Renal pelvis (tissue), 4 donors: ENCODE measurements around the gene SH3GL3. TPM values are rescaled to one million over a fixed set of nuclear protein-coding genes. Genes with fewer than 3 reads are reported as not detected.

Source experiments
- DNase-seq: peaks from one replicate; pipeline ENCODE4 v3.0.0-alpha.2; 2013
- polyA plus RNA-seq, 3 donors: library from polyadenylated mRNA; unstranded; fragments of 120-200 nt; gene quantifications; one replicate each; pipeline ENCODE4 v1.2.1, GENCODE V29; 2013; ENCODE audit not compliant: insufficient read length in 3 of 3

Gene SH3GL3
- polyA plus RNA-seq, 3 donors = 10.3 to 10.7 (median 10.4) TPM

DNA sequence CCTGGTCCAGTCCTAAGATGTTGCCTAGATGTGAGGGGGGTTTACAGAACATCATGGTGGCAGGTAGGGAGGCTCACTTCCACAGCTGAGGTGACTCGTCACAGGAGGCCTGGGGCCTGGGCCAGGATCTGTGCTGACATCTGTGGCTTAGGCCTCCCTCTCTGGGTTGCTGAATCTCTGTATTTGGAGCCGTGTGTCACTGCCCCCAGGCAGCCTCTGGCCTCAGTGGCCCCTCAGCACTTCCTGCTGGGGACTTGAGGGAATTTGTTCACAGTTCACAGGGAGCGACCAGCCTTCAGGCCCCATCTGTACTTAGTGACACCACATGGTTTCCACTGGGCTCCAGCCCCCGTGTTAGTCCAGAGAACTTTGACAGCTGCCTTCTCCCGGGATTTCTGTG lies 165.1 kb downstream of the SH3GL3 start:
- no peak for DNase-seq

DNA sequence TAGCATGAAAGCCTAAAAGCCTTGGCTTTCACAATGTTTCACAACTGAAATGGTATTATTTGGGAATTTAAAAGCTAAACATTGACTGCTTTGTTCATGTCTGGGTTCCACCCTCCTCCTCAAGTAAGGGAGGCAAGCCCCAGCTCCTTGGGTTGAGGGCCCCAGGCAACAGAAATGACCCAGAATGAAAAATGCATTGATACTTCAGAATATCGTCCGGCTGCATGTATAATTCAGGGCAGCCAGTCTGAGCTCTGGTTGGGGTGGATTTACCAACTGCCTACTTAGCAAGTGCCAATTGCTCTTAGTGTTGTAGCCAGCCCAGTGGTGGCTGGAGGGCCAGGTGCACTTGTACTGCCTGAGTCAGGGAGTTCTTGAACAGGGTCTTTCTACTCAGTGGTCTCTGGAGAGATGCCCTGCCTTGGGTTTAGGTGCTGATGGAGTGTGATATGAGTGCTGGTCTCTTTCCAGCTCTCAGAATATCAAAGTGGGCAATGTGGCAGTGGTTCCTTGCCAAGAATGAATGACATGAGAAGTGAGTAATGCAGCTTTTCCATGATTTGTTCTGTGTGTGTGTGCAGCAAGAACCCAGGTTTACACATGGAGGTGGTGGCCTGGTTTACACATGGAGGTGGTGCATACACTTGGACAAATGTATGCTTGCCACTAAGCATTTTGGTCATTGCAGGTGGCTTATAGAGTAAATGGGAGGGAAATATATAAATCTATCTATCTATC lies 165.9 kb downstream of the SH3GL3 start:
- no peak for DNase-seq

DNA sequence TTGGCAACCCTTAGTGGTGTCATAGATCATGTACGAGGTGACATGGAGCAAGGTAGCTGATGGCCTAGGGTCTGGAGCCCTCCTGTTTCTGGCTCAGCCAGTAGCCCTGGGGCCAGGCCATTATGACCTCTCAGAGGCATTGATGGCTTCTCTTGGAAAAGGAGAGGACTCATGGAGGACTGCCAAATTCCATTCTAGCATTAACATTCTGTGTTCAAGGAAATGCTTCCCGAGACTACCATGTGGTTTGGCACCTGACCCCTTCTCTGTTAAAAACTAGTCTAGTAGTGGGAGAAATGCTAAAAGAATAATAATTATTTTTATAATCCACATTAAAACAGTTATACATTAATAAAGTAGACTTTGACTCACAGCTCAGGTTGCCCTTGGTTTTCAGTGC lies 166.6 kb downstream of the SH3GL3 start:
- no peak for DNase-seq

DNA sequence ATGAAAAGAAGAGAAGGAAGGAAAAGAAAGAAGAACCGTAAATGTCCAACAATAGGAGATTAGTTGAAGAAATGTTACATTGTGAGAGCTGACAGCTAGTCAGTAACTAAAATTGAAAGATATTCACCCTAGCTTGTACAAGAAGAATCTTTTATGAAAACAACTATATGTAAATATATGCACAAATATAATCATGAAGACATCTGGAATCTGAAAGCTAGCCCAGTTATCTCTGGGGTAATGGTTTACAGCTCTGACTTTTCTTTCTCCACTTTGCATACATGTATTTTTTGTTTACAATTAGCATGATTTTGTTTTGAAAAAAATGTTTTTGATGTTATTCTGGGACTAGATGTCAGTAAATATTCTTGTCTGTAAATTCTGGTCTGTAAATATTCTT lies 169.7 kb downstream of the SH3GL3 start:
- DNase-seq = no peak

DNA sequence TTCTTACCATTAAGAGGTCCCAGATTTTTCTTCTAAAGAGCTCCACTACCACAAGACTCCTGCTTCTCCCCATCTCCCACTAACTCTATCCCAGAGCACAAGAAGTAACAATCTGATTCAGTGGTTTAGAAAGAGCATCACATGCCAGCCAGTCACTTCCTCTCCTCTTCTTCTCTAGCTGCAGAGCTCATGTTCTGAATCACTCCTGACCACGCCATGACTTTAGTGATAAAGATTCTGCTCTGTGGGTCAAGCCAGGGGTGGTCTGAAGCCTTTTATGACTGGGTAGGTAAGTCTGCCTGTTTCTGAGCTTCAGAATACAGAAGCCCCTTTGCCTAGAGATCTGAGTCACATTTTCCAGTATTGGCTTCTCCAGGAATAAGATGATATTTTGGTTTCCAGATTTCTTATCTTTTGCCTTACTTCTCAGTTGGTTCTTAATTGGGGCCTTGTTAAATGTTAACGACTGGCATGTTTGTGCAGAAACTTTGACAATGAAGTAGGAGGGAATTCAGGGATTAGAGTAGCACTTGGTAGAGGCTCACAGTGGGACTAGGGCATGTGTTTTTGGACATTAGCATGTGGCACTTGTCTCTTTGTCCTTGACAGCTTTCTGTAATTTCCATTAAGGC lies 179.1 kb downstream of the SH3GL3 start:
- no peak for DNase-seq

DNA sequence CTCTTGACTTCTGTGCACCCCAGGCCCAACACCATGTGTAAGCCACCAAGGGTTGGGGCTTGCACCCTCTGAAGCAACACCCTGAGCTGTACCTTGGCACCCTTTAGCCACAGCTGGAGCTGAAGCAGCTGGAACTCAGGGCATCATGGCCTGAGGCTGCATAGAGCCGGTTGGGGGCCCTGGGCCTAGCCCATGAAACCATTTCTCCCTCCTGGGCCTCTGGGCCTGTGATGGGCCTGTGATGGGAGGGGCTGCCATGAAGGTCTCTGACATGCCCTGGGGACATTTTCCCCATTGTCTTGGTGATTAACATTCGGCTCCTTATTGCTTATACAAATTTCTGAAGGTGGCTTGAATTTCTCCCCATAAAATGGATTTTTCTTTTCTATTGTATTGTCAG lies 184.4 kb downstream of the SH3GL3 start:
- no peak for DNase-seq

DNA sequence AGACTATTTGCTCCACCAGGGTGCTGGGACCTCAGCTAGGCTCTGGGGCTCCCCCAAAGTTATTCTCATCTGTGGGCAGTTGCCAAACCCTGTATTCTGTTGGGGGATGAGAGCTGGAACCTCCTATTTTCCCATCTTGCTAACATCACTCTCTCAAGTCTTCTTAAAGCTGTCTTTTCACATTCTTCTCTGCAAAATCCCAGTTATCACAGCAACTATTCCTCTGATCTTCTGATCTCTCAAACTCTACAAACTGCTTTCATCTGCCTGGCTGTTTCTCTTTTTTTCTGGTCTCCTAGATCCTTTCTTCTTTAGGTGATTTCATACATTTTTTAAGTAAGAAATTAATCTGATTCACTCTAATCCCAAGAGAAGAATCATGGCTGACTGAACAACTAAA lies 196.1 kb downstream of the SH3GL3 start:
- DNase-seq = no peak

DNA sequence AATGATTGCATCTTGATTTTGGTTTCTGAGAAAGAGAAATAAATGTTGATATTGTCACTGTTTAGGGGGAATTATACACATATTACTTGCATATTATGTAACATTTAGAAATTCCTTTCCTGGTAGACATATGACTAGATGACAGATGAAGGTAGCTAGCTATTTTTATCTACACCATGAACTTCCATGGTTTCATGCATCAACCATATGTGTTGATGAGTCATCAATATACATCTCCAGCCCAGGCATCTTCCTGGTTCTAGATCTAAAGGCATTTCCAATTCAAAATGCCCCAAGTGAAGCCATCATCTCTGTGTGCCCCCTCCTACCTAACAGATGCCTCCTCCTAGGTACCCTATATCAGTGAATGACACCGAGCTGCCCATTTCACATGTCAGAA lies 197.3 kb downstream of the SH3GL3 start:
- no peak for DNase-seq

DNA sequence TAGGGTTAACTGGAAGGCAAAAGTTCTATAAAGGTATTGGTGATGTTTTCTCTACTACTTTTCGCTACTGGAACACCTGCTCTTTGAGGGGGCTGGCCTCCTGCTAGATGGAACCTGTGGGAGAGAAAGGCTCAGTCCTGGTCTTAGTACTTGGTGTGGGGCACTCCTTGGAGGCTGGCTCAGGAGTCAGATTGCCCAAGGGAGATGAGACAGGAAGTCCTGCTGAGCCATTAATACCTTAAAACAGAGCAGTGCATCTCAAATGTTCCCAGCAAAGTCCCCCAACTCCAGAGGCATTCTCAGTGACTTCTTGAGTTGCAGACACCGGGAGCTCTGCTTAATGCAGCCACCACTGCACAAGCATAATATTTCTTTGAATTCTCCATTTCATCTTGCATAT lies 203.7 kb downstream of the SH3GL3 start:
- DNase-seq = no peak

DNA sequence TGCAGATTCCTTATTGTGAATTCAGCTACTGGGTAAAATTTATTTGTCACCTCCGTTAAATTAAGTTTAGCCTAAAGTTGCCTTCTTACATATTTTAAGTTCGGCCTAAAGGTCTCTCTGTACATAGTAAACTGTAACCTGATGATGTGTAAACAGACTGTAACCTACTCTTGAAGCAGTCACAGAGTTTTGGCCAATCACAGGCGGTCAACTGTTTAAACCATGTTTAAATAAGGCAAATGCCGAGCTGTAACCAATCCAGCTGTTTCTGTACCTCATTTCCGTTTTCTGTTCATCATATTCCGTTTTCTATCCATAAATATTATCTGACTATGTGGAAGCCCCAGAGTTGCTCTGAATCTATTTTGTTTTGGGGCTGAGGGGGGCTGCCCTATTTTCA lies 204.4 kb downstream of the SH3GL3 start:
- DNase-seq = no peak

DNA sequence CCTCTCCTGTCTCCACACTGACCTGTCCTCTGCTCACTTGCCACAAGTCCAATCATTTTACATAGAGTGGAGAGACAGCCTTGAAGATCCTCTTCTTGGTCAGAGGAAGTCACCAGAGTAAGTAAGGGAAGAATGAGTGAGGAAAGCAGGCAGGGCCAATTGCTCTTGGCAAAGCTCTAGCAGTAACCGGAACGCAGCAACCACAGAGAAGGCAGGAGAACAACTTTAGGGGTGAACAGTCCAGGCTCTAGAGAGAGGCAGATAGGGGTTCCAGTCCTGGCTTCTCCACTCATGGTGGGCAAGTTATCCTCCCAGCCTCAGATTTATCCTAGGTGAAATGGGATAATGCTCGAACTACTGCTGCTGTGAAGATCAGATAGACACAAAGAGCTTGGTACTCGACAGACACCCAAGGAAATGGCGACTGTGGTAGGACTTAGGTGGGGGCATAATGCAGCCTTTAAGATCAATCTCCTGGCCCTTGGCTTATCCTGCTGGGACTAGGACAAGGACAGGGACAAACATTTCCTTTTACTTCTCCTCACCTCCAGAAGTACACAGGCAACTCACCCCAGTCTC lies 205.6 kb downstream of the SH3GL3 start:
- DNase-seq = no peak

DNA sequence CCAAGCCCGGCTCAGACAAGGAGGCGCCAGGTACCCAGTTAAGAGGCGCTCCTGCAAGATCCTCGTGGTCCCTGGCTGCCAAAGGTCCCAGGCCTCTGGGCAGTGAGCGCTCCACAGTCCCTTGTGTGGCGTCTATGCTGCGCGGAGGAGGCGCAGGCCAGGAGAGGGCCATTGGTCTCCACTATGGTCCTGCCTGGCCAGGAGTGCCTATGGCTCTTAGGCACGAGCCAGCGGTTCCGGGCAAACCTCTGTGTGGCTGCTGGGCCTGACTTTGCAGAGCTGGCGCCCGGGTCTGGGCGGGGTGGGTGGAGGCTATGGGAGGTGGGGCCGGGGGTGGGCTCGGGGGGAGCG lies 206.1 kb downstream of the SH3GL3 start:
- DNase-seq = no peak

DNA sequence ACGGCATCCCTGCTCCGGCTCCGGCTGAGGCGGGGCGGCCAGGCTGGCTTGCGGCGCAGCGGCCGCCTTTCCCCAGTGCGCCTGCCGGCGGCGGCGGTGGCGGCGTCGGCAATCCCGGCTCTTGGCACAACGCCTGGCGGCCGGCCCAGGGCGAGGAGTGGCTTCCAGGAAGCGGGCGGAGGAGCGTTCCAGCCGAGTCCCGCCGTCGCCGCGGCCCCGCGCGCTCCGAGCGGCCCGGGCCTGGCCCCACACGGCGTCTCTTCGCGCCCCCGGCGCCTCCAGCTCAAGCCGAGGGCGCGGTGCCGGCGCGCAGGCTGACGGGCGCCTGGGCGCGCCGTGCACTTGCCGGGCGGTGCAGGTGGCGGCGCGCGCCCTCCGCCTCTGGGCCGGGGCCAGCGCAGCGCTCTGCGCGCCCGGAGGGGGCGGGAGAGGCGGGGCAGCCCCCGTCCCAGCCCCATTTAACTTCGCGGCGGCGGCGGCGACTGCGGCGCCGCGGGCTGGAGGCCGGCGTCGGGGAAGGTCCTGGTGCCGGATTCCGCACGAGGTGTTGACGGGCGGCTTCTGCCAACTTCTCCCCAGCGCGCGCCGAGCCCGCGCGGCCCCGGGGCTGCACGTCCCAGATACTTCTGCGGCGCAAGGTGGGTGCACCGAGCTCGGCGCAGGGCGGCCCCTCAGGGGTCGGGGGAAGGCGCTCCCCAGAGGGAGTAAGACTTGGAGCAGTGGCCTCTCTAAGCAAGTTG lies 206.7 kb downstream of the SH3GL3 start, which contains the start of gene ADAMTSL3:
Gene ADAMTSL3, plus strand, starts transcription at position 485 of the 740 bp plus-strand sequence. CDS start 1,639 bp downstream, outside the sequence.
- peak; percentile 50 for DNase-seq

DNA sequence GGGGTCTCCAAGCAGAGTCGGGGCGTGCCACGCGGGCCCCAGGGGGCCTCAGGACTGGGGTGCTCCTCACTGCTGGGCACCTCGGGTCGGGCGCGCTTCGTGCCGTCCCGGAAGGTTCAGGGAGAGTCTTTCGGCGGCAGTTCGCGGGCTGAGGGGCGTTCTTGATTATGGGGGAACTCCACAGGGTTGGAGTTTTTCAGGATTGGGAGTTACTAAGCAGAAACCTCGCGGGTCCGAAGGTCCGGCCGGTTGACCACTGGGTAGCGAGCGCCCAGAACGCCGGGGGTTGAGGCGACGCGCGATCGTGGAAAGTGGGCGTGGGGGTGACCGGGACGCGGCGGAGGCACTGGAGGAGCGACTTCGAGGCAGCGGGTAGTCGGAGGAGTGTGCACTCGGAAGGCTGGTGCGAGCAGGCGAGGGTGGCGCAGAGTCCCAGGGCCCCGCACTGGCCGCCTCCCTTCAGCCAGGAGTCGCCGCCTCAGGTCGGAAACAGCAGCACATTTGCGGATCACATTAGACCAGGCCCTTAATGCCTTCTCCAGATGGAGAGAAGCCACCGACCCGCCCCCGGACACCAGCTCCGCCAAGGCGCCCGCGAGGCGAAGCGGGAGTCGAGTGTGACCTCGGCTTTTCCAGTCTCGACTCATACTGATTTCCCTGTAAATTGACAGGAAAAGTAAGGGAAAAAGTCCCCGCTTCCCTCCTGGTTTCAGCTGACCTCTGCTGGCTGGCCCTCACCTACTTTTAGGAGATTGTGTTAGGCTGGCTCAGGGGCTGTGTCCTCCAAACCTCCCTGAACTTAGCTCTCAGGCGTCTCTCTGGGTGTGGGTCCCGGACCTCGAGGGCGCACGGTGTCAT lies 207.5 kb downstream of the SH3GL3 start:
- DNase-seq = peak; percentile 12

DNA sequence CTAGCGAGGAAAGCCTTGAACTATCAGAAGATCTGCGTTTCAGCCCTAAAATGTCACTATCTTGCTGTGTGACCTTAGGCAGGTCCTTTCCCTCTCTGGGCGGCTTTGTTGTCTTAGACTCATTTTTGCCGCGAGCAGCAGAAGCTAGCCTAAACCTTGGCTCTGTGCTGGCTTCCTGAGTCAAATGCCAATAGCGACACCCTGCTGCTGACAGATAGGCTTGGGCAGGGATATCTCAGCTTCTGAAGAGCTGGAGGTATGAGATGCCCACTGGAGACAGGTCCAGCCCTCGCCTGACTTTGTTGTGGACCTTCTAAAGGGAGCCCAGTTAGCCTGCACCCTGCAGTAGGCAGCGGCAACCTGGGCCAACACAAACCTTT lies 208.1 kb downstream of the SH3GL3 start:
- no peak for DNase-seq

DNA sequence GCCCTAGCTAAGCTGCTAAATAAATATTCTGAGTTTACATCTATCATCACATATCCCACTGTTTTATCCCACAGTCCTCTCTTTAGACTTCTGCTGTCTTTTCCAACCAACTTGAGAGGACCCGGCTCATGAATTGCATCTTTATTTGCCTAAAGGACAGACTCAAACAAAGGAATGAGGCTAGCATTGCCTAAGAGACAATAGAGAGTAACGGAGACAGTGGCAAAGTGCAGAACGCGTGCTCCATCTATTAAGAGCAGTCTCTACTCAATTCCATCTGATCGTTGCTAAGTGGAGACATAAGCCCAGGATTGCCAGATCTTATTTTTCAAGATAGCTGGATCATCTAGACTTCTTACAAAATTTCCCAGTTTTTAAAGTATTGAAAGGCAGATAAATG lies 209.1 kb downstream of the SH3GL3 start:
- no peak for DNase-seq

DNA sequence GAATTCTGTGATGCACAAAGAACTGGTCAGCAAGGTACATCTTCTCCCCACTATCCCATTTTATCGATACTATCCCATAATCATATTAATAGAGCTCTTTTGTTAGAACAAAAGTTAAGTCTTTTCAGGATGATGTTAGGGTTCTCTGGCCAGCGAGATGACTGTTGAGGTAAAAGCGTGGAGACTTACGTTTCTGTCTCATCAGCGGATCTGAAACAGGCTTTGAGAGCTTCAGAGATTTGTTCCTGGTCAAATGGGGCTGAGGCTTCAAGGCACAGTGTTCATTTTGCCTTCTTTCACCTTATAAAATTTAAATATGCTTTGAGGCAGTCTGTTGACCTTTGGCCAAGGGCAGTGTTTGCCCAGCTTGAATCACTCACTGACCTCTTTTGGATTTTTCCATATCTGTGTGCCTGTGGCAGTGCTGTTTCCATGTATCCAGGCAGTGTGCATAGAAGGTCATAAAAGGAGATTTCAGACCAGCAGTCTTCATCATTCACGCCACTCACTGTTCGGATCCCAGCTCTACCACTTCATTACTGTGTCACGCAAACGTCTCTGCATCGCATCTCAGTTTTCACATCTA lies 209.9 kb downstream of the SH3GL3 start:
- DNase-seq = no peak

DNA sequence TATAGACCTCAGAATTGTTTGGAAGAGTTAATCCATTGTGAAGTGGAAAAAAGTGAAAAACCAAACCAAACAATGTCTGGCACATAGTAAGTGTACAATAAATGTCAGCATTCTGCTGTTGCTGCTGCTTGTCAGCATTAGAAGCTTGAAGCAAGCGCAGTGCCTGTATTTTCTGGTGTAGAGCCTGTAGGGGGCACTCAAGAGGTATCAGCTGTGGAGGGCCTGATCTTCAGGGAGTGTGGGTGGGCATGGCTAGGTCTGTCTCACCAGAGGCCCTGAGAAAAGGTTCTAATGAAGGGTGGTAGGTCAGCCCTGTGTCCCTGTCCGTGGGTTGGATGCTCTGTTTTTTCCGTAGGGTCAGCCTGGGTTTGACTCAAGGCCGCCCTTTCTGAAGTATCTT lies 210.4 kb downstream of the SH3GL3 start:
- no peak for DNase-seq

DNA sequence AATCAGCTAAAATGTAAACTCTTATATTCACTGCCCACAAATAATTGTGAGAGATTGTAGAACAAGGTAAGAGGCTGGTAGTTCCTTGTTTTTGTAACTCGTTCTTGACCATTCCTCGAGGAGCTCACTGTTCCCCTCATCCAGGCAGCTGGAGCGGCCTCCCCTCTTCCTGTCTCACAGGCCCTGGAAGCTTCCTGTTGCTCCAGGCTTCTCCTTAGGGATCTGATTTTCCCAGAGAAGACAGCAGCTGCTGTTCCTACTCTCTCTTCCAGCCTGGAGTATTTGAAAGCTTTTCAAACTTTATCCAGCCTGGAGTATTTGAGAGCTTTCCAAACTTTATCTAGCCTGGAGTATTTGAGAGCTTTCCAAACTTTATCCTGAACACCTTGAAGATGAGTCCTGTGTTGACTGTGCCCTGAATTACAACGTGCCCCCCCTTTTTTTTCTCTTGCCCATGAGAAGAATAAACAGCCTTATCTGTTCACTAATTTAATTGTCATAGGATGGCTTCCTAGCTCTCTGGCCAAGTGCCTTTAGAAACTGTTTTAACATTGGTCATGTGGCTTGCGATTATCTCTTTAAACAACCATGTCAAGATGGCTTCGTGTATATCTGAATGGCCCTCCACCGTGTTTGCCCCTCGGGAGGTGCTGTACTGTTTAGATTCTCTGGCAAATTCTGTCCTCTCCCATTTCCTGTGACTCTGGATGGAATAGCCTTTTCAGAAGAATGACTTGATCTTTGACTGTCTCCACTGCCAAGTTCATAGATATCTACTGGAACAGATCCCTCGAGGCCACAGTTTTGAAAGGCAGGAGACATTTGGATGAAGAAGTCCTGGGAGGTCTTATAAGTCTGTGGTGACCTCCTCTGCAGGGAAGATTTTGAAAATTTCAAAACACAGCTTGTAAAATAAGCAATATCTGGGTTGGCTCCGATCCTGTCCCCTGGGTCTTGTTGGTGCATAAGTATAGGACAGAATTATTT lies 211.6 kb downstream of the SH3GL3 start:
- DNase-seq = no peak

DNA sequence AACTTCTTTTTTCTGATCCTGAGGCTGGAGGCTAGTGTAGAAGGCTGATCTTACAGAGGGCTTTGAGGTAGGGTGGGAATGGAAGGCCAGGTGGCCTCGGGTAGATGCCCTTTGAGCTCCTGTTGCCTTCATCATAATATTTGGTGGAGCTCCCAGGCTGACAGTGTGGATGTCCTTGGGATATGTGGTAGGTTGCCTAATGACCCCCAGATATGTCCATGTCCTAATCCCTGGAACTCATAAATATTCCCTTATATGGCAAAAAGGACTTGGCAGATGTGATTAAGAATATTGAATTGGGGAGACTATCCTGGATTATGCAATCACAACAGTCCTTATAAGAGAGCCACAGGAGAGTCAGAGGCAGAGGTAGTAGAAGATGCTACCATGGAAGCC lies 212.3 kb downstream of the SH3GL3 start:
- no peak for DNase-seq
